DMS 273 treated with DMSO at 0.1 percent for 48 hours (cell line): ENCODE measurements around the gene RPS27.

Experiments used
- DNase-seq: peaks from one replicate; lab custom pipeline; 2025; lab: John Stamatoyannopoulos, UW

The RPS27 gene

DNA sequence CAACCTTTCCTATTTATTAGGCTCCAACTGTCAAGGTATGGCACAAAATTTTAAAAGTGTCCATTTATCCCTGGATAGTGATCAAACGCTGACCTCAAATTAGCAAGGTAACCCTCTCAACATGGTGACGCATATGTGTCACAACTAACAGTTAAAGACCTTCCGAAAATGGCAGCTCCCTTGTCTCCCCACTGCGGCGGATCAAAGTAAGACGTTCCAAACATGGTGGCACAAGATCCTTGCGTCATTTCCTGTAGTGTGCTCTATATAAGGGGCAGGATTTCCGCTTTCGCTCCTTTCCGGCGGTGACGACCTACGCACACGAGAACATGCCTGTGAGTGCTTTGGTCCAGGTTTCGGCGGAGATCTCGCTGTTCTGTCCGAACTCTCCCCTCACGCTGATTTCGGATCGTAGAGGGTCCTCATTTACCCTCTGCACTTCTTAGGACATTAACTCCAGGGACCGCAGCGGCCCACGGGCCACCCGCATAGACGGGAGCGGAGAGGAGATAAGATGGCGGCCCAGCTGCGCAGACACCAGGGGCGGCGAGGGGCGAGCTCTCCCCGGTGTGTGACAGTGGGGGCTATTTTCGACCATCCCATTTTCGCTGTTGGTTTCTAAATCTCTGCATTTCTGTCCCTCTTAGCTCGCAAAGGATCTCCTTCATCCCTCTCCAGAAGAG lies at the start of gene RPS27:
TSS of gene RPS27 (plus strand) at position 295 of the 683 bp plus-strand sequence. CDS start at position 330, 35 bp downstream.
- DNase-seq = peak; percentile 95

DNA sequence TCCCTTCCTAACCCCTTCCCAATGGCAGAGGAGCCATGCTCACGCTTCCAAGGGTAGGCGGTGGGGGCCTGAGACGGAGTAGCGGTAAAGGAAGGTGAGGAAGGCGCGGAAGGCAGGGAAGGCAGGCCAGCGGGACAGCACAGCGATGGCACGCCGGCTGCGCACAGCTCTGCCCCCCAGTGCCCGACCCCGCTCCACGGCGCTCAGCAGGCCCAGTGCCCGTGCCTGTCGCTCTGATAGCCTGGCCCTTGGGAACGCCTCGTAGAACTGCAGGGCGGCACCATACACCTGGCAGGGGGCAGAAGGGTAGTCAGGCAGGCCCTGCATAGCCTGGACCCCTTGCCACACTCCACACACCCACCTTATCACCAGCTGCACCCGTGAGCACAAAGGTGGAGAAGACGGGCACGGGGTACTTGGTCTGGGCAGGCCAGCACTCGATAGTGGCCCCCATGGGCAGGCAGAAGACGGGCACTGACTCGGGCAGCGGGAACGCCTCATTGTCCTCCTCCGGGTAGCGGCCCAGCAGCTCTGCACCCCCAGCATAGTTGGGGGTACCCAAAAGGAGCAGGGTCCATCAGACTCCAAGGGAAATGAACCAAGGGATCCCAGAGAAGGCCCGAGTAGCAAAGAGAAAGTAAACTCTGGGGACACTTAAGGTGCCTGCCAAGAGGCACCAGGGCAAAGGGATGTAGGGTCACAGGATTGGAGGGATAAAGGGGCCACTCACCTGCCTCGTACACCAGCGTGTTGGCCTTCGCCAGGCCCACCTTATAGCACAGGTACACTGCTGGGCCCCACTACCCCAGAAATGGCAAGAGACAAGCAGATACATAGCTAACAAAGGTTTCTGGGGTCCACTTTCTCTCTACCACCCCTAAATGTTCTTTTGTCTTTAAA lies 48.5 kb upstream of the RPS27 start:
- DNase-seq = no peak

DNA sequence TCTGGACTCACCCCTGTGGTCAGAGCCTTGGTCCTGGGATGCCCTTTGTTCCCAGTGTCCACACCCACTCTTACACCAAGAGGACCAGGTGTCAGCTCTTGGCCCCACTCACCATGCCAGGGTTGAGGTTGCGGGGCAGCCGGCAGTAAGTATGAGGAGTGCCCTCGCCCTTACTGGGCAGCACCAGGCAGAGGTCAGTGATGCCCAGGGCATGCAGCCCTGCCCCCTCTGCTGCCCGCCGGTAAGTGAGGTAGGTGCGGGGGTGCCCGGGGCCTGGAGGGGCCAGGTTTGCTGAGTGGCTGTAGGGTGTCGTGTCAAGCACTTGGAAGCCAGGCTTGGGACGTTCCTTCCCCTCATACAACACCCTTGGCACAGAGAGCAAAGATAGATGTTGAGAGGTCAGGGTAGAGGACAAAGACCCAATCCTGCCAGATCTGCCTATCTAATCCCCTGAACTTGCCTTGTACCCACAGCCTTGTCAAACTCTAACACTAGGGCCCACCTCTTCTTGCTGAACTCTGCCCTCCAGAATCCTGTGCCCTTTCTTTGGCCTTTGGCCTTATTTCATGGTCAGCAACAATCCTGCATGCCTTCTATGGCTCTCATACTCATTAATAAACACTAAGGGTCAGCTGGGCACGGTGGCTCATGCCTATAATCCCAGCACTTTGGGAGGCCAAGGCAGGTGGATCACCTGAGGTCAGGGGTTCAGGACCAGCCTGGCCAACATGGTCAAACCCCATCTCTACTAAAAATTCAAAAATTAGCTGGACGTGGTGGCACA lies 47.6 kb upstream of the RPS27 start:
- DNase-seq = no peak

DNA sequence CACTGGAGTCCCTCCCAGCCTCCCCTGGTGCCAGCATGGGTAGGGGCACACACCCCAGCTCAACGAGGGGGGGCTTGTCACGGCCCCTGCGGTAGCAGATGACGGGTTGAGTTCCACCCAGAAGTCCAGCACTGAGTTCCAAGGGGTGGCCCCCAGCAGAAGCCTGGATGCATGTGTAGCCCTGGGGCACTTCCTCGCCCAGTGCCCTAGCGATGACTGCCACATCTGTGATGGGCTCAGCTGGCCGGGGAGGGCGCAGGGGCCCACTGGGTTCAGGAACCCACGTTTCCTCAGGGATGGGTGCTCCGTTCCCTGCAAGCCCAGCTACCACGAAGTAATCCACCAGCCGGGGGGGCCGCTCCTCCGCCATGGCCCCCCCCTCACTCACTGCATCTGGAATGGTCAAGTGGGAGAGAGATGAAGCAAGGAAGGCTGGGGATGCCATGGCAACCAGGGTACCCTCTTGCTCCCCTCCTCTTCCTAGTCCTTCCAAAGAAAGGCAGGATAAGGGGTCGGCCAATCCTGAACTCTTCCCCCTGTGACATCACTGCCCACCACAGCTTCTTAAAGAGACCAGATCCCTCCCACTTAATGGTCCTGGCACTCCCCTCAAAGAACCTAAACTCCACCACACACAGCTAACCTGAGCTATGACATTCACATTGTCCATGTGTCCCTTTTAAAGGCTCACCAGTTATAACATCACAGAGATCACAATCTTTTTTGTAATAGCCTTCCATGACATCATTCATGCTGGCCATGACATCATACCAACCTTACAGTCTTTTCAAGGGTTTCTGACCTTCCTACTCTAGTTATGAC lies 46.3 kb upstream of the RPS27 start:
- no peak for DNase-seq

DNA sequence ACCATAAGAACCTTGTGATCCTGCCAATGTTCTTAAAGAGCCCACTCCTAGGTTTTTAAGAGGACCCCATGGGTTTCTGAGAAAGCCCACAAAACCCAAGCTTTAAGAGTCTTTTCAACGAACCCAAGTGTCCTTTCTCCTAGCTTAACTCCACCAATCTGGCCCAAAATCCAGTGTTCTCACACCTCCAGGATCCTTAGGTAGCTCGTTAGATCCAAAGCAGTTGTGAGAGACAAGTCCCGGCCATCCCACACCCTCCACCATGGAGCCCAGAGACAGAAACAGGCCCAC lies 45.8 kb upstream of the RPS27 start:
- no peak for DNase-seq

DNA sequence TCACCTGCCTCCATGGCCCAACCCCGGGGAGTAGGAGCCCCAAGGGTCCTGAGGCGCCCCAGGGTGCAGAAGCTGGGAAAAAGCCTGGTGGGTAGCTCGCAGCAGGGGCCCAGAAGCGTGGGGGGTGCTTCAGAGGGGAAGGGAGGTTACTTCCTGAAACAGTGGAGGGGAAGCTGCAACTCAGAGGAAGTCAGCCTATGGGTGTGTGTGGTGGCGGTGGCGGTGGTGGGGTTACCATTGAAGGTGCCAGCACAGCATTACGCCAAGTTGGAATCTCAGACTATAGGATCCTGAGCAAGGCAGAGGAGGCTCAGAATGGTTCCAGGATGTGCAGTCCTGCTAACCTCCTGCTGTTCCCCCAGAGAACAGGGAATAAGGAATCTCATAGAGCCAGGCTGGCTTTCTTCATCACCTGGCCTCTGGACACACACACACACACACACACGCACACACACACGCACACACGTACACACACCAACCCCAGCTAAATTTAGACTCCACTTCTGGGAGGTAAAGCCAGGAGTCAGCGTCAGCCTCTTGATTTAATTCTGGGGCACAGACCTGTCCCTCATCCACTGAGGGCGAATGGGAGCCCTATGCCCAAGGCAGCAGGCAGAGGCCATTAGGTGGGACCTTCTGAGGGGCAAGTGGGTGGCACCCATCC lies 45.3 kb upstream of the RPS27 start:
- DNase-seq = no peak

DNA sequence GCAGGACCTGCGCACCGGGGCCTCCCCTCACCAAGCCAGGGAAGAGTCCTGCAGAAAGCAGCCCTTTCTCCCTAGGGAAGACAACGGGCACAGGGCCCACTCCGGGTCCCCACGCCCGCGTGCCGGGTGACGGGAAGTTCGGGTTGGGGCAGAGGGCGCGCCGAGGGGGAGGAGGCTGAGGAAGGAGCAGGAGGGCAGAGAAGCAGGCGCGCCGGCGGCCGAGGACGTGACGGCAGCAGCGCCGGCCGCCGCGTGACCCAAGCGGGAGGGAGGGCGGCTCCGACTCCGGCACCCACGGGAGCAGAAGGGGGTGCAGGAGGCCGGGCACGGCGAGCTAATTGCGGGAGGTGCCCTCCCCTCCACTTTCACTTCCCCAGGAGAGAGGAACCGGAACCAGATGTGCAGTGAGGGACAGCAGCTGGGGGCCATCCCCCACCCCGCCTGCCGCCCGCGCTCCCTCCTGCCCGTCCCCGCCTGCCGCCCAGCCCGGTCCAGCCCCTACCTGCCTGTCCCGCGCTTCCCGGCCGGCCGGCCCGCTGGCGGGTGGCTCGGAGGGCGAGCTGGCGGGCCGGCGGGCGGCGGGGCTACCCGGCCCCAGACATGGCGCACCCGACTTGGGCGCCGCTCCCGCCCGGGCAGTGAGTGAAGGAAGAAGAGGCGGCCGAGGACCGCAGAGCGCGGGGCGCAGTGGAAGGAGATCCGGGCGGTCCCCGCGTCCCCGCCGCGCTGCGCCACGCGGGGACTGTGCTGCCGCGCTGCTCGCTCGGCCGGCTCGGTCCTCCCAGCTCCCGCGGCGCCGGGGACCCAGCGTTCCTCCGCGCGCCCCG lies 44.6 kb upstream of the RPS27 start:
- peak; percentile 18 for DNase-seq

DNA sequence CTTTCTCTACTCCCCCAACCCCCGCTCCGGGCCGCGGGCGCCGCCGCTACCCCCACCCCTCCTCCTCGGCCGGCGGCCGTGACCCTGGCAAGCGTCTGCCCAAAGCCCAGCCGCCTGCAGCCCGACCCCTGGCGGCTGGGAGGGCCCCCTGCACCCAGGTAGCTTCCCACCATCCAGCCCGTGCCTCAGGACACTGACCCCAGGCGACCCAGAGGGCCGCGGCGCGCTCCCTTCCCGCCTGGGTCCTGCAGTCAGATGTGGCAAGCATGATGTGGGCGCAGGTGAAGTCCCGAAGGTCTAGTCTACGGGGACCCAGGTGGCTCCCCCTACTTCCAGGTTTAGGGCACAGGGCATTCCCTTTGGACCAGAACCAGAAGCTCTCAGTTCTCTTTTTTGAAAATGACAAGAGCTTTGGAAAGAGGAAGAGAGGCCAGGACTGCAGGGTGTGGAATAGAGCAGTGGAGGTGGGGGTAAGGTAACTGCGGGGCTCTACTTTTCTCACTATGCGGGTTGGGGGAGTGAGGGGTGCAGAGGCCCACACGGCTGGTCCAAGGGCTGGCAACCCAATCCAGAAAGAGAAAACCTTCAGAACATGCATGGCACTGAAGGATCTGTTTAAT lies 43.8 kb upstream of the RPS27 start, which contains the start of gene DENND4B:
TSS of gene DENND4B (minus strand) at position 97 of the 620 bp plus-strand sequence. CDS start 2,344 bp downstream, outside the sequence.
- peak; percentile 19 for DNase-seq

DNA sequence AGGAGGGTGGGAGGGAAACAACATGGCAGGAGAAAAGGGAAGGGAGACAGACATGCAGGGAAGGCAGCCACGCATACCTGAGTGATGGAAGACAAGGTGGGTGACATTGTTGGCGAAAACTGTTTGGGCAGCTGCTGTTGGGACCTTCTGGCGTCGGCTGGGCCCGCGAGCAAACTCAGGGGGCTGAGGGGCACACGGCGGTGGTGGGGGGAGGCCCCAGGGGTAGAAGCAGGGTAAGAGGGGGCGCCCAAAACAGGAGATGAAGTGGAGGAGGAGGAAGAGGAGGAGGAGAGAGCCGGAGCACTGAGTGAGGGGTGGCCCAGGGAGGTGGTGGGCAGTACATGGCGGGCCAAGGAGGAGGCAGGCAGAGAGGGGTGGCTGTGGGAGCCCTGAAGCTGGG lies 39.4 kb upstream of the RPS27 start:
- DNase-seq = no peak

DNA sequence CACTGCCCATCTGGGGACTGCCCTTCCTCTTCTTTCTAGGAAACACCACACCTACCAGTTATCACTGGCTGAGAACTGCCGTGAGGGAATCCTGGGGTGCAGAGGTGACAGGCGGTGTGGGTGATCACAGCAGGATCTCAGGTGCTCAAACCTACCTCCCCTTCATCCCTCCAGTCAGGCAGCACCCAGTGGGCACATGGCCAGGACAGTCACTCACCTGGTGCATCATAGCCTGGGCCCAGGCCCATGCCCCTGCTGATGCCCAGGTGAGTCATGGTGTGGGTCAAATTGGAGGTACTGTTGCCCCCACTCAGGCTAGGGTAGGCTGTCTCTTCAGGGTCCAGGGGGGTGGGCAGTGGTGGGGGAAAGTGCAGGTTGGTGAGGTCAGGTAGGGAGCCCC lies 38.8 kb upstream of the RPS27 start:
- DNase-seq = no peak

DNA sequence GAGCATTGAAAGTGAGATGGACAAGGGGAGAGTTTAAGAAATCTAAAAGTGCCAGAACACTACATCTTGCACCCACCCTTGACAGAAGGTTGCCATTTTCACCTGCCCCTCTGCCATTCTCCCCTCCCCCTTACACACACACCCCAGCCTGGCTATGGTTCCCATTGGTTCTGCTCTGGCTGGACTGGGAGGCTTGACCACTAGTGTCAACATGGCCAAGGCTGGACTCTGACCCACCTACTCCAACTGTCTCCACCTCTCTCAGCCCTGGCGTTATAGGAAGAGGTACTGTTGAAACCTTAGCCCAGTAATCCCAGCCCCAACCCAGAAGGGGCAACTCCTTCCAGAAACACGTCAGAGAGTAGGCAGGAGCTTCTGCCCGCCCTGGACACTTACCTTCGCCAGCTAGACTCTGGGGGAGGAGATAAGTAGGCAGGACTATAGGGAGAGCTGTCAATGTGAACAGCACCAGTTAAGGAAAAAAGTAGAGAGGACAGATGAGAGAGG lies 36.6 kb upstream of the RPS27 start:
- DNase-seq = no peak

DNA sequence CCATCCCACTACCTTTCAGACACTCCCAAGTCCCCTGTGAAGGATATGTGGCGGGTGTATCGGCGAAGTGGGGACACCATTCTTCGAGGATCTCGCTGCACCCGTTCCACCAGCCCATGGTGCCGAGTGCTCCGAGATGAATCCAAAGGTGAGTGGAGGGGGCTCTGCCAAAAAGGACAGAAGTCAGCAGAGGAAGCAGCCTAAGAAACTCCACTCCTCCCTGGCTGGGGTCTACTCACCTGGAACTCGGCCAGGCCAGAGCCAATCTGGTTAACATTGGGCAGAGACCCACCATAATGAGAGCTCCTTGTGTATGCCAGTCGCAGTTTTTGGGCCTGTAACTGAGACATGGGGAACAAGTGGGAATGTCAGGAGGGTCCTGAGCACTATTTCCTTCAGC lies 35.7 kb upstream of the RPS27 start:
- no peak for DNase-seq

DNA sequence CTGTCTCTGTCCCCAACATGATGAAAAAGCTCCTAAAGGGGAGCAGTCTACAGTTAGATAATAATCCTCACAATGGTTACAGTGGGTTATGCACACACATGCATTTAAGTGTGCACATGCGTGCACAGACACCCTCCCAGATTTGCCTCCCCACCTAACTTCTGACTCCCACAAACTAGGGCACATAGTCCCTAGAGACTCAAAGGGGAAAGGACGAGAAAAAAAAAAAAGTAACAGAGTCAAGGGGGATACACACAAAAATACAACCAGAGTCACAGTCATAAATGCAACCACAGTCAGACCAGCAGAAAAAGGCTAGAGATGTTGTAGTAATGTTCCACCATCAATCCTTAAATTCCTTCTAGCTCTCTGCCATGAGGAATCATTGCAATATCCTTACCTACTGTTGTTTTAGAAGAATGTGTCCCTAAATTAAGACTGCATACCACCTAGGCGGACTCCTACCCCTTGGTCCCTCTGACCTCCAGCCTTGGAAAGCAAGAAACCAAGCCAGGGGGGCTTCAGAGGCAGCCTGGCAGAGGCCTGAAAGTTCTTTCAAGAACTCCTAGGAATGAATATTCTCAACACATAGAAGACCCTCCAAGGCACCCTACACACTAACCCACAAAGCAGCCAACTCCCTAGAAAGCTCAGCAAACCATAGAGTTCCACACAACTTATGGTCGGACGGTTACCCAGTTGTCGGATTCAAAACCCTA lies 33.4 kb upstream of the RPS27 start:
- DNase-seq = no peak

DNA sequence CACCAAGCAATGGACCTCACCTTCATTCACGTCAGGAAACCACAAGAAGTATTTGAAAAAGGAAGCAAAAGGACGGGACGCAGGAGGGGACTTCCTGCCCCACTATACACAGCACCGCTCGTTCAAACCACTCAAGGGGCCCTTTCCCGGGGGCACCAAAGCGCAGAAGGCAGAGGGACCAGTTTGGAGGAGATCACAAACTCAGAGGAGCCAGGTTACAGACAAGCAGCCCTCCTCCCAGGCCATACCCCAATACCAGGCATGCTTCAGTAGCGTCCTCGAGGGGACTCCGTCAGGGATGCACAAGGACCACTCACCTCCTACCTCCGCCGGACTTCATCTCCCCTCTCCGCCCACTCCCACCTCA lies 32.8 kb upstream of the RPS27 start:
- DNase-seq = no peak

DNA sequence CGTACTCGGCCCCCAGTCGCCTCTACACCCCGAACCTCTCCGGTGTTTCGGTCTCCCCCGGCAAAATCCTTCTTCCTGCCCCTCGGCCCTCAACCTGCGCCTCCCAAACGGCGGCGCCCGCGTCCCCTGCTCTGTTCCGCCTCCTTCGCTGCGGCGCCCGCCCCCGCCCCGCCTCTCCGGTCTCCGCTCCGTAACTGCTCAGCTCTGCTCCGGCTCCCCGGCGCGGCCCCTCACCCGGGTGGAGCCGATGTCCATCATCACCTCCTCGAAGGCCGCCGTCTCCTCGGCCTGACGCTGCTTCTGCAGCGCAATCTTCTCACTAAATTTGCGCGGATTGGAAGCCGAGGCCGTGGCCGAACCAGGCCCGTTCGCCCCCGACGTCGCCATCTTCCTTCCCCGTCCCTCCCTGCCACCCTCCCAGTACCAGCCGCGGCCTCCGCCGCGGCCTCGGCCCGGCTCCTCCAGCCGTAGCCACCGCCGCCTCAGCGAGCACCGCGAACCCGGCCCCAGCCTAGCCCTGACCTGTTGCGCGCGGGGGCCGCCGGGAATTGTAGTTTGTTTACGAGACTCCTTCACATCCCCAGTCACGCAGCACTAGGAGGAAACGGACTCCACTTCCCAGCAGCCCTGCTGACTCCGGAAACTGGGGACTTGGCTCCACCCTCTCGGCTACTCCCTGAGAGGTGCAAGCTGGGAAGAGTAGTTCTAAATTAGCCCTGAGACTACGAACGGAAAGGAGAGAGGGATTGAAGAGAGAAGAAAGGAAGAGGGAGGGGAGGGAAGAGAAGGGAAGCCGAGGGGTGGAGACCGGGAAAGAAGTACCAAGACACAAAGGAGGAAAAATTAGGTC lies 32.2 kb upstream of the RPS27 start, which contains the start of gene CRTC2:
TSS of gene CRTC2 (minus strand) at position 502 of the 850 bp plus-strand sequence. CDS start at position 387, 115 bp downstream.
- DNase-seq = peak; percentile 97

DNA sequence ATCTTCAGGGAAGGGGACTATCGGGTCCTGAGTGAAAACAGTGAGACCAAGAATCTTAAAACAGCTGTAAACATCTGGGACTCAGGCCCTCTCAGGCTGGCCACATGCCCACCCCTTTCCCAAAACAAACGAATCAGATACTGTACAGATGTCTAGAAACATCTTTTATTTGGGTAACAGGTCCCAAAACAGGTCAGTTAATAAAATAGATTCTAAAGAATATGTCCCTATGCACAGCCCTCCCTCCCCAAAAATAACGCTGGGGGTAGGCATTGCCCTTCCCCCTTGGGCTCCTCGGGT lies 31.7 kb upstream of the RPS27 start:
- DNase-seq = no peak

DNA sequence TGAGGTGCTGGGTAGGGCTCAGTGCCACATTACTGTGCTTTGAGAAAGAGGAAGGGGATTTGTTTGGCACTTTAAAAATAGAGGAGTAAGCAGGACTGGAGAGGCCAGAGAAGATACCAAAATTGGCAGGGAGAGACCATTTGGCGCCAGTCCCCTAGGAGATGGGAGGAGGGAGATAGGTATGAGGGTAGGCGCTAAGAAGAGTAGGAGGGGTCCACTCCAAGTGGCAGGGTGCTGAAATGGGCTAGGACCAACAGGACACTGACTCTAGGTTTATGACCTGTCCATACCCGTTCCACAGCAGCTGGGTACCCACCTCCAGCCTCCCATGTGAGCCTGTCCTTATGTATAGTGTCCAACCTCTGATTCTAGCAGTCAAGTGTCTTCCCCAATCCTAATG lies 31.1 kb upstream of the RPS27 start:
- no peak for DNase-seq

DNA sequence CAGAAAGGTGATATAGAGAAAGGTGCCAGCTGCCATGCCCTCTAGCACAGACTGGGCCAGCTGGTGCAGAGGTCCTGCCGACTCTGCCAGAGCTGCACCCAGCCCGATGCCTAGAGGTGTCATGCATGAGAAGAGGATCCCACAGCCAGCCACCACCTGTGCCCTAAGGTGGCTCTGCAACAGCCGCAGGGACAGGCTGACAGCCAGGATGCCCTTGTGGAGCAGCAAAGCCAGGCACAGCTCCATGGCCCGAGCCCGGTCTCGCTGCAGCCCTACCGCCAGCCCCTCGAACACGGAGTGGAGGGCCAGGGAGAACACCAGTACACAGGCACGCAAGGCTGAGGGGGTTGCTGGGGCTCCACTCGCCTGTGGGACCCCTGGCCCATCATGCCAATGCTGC lies 30.4 kb upstream of the RPS27 start:
- no peak for DNase-seq
